SK-N-MC (cell line): ENCODE measurements around the gene KRT5.

Source experiments
- DNase-seq: peaks from one replicate; pipeline ENCODE4 v3.0.0-alpha.2; 2011; ENCODE audit warnings: low read depth, low spot score
- H3K27ac ChIP-seq: fragments of 200-600 bp; sonication (generic); 2 replicates; pipeline ENCODE4 v1.5.1; 2016; ENCODE audit warnings: mixed run types
- H3K36me3 ChIP-seq: fragments of 200-600 bp; sonication (generic); 2 replicates; pipeline ENCODE4 v1.6.1; 2017; ENCODE audit warnings: antibody characterized with exemption, low read length, mixed read lengths; ENCODE audit not compliant: insufficient read depth
- H3K4me3 ChIP-seq: fragments of 200-600 bp; sonication (generic); 2 replicates; pipeline ENCODE4 v1.5.1; 2016
- H3K9ac ChIP-seq: fragments of 200-600 bp; sonication (generic); 2 replicates; pipeline ENCODE4 v1.8.0; 2017; ENCODE audit warnings: mixed run types, mixed read lengths; ENCODE audit not compliant: insufficient read length
- H3K9me3 ChIP-seq: fragments of 200-600 bp; sonication (generic); 2 replicates; pipeline ENCODE4 v1.6.1; 2017; ENCODE audit warnings: low read depth, mild to moderate bottlenecking, antibody characterized with exemption, low read length, moderate library complexity, mixed read lengths
- EZH2 ChIP-seq: fragments of 200-600 bp; sonication (generic); IDR thresholded peaks from one replicate; pipeline ENCODE4 v1.6.1; 2017; ENCODE audit warnings: antibody characterized with exemption
- FOXP2 ChIP-seq: optimal IDR thresholded peaks from 2 replicates; pipeline ENCODE3; 2011; ENCODE audit warnings: mild to moderate bottlenecking, moderate library complexity; ENCODE audit not compliant: insufficient read depth; ENCODE audit errors: extremely low read length, control extremely low read depth
- POLR2AphosphoS5 ChIP-seq: IDR thresholded peaks from 2 replicates; pipeline ENCODE4 v1.6.1; 2012; ENCODE audit warnings: mild to moderate bottlenecking, low read depth, low read length, borderline replicate concordance

The KRT5 gene

GRCh38 chr12:52519826-52520662 lies at the start of gene KRT5:
KRT5 (minus strand) TSS chr12:52520394; CDS start chr12:52520296, 98 bp downstream.
- no peak for DNase-seq
- TF ChIP-seq POLR2AphosphoS5 (no peak), FOXP2 (no peak), EZH2 (no peak)
- Histone ChIP-seq H3K4me3 (no peak within 1 kb of the TSS), H3K27ac (no peak within 1 kb of the TSS), H3K9ac (no peak within 1 kb of the TSS), H3K9me3 (no peaks in the 10 kb centered on the region), H3K36me3 (no peaks in the 10 kb centered on the region)

- Histone ChIP-seq H3K4me3 (no peak overlapping the region), H3K9ac (no peak overlapping the region), H3K9me3 (no peaks in the 10 kb centered on the region), H3K36me3 (no peaks in the 10 kb centered on the region), H3K27ac (no peak overlapping the region)
- no peak for DNase-seq
- TF ChIP-seq FOXP2 (no peak), POLR2AphosphoS5 (no peak), EZH2 (no peak)
Measured at GRCh38 chr12:52568111-52568510, 47.9 kb upstream of the KRT5 start.

- TF ChIP-seq EZH2 (no peak), POLR2AphosphoS5 (no peak), FOXP2 (no peak)
- Histone ChIP-seq H3K9ac (no peak overlapping the region), H3K27ac (no peak overlapping the region), H3K36me3 (no peaks in the 10 kb centered on the region), H3K9me3 (no peaks in the 10 kb centered on the region), H3K4me3 (no peak overlapping the region)
- no peak for DNase-seq
Measured at GRCh38 chr12:52566847-52567291, 46.7 kb upstream of the KRT5 start.

- no peak for DNase-seq
- Histone ChIP-seq H3K9ac (no peak overlapping the region), H3K4me3 (no peak overlapping the region), H3K36me3 (no peaks in the 10 kb centered on the region), H3K27ac (no peak overlapping the region), H3K9me3 (no peaks in the 10 kb centered on the region)
- TF ChIP-seq EZH2 (no peak), FOXP2 (no peak), POLR2AphosphoS5 (no peak)
Measured at GRCh38 chr12:52564582-52564981, 44.4 kb upstream of the KRT5 start.

GRCh38 chr12:52561880-52562449 lies 41.8 kb upstream of the KRT5 start:
- H3K9ac ChIP-seq: no peak overlapping the region
- DNase-seq: no peak
- no peaks in the 10 kb centered on the region for H3K9me3 ChIP-seq
- no peak overlapping the region for H3K27ac ChIP-seq
- TF ChIP-seq POLR2AphosphoS5: no peak
- TF ChIP-seq EZH2: no peak
- no peak for TF ChIP-seq FOXP2
- no peaks in the 10 kb centered on the region for H3K36me3 ChIP-seq
- no peak overlapping the region for H3K4me3 ChIP-seq

GRCh38 chr12:52559979-52560378 lies 39.8 kb upstream of the KRT5 start:
- no peak overlapping the region for H3K4me3 ChIP-seq
- TF ChIP-seq FOXP2: no peak
- TF ChIP-seq POLR2AphosphoS5: no peak
- no peak for TF ChIP-seq EZH2
- H3K27ac ChIP-seq: no peak overlapping the region
- no peak for DNase-seq
- no peaks in the 10 kb centered on the region for H3K9me3 ChIP-seq
- no peaks in the 10 kb centered on the region for H3K36me3 ChIP-seq
- H3K9ac ChIP-seq: no peak overlapping the region

- DNase-seq: no peak
- Histone ChIP-seq H3K27ac (no peak overlapping the region), H3K4me3 (no peak overlapping the region), H3K9me3 (no peaks in the 10 kb centered on the region), H3K36me3 (no peaks in the 10 kb centered on the region), H3K9ac (no peak overlapping the region)
- TF ChIP-seq POLR2AphosphoS5: no peak
- TF ChIP-seq FOXP2: no peak
- no peak for TF ChIP-seq EZH2
Measured at GRCh38 chr12:52558781-52559445, 38.7 kb upstream of the KRT5 start.

- H3K9me3 ChIP-seq: no peaks in the 10 kb centered on the region
- DNase-seq: no peak
- TF ChIP-seq POLR2AphosphoS5 (no peak), FOXP2 (no peak), EZH2 (no peak)
- no peak overlapping the region for H3K9ac ChIP-seq
- no peaks in the 10 kb centered on the region for H3K36me3 ChIP-seq
- H3K27ac ChIP-seq: no peak overlapping the region
- no peak overlapping the region for H3K4me3 ChIP-seq
Measured at GRCh38 chr12:52557476-52557875, 37.3 kb upstream of the KRT5 start.
